ENCODE results near the gene CD63.

The CD63 gene

DNA sequence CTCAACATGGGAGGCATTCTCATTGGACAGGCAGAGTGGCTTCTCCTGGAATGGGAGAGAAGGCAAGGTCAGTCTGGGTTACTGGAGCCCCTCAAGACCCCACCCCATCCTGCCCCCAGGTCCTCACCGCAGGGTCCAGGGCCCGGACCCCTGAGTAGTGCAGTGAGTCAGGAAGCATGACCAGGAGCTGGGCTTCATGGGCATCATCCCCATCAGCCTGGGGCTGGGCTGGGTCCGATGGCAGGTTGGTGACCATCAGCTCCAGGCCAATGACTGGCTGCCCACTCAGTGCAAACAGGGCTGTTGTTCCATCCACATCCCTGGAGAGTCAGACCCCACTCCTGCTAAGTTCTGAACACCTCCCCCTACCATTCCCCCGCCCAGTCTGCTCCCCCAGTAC lies 34.2 kb downstream of the CD63 start:
- TF ChIP-seq, protein P1, sequence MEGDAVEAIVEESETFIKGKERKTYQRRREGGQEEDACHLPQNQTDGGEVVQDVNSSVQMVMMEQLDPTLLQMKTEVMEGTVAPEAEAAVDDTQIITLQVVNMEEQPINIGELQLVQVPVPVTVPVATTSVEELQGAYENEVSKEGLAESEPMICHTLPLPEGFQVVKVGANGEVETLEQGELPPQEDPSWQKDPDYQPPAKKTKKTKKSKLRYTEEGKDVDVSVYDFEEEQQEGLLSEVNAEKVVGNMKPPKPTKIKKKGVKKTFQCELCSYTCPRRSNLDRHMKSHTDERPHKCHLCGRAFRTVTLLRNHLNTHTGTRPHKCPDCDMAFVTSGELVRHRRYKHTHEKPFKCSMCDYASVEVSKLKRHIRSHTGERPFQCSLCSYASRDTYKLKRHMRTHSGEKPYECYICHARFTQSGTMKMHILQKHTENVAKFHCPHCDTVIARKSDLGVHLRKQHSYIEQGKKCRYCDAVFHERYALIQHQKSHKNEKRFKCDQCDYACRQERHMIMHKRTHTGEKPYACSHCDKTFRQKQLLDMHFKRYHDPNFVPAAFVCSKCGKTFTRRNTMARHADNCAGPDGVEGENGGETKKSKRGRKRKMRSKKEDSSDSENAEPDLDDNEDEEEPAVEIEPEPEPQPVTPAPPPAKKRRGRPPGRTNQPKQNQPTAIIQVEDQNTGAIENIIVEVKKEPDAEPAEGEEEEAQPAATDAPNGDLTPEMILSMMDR (IDR thresholded peaks at IDR 0.05; ENCODE audit: low read depth, low read length, missing control alignments), result no peak
- no peak overlapping the region for H3K4me3 ChIP-seq (replicated peaks; ENCODE audit: low read depth, low read length)
- DNase-seq (ENCODE audit: extremely low read depth, low read depth), result no peak

DNA sequence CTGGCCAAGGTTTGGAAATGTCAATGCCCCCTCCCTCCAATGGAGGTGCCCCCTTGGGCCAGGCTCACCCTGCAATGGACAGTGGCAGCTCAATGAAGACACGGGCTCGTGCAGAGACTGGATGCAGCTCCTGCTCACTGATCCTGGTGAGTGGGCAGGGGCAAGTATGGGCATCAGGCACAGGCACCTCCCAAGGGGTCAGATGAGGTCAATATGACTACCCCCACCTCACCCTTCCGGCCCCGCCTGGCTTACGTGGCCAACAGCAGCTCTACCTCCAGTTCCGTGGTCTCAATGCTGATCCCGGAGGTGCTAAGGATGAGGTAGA lies 34.7 kb downstream of the CD63 start:
- no peak for DNase-seq (ENCODE audit: extremely low read depth, low read depth)
- TF ChIP-seq, protein P1 (IDR thresholded peaks at IDR 0.05; ENCODE audit: low read depth, low read length, missing control alignments), result no peak

DNA sequence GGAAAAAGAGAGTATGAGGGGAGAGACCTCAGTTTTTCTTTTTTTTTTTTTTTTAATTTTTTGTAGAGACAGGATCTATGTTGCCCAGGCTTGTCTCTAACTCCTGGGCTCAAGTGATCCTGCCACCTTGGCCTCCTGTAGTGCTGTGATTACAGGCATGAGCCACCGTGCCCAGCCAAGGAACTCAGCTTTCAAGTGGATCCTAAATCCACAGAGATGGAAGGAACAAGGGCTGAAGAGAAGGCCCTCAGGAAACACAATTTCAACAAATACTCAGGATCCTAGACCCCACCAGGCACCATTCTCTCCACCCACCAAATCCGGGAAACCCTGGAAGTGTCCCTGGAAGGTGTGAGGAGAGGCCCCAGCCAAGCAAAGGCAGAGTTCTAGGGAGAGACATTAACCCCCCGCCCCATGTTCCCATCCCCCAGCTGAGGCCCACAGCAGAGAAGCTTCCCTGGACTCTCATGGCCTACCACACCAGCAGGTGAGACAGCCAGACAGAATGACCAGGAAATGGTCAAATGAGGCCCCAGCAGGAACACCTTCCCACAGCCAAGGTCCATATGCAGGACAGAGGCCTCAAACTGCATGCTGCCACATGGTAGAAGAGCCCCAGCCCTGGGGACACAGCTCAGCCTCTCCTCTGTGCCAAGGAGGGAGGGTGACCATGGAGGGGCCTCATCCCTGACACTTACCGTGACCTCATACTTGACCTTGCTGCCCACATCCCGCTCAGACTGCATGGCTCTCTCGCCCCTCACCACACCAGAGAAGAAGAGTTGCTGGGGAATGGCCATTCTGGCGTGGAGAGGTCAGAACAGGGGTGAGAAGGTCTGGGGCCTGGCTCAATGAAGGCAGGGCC lies 35.3 kb downstream of the CD63 start:
- no peak for DNase-seq (ENCODE audit: extremely low read depth, low read depth)
- TF ChIP-seq, protein P1 (IDR thresholded peaks at IDR 0.05; ENCODE audit: low read depth, low read length, missing control alignments), result no peak
- H3K4me3 ChIP-seq (replicated peaks; ENCODE audit: low read depth, low read length), result no peak overlapping the region

More for the DNA sequence above, 34.7 kb downstream of the CD63 start:
- no peak overlapping the region for H3K4me3 ChIP-seq (replicated peaks; ENCODE audit: low read depth, low read length)

DNA sequence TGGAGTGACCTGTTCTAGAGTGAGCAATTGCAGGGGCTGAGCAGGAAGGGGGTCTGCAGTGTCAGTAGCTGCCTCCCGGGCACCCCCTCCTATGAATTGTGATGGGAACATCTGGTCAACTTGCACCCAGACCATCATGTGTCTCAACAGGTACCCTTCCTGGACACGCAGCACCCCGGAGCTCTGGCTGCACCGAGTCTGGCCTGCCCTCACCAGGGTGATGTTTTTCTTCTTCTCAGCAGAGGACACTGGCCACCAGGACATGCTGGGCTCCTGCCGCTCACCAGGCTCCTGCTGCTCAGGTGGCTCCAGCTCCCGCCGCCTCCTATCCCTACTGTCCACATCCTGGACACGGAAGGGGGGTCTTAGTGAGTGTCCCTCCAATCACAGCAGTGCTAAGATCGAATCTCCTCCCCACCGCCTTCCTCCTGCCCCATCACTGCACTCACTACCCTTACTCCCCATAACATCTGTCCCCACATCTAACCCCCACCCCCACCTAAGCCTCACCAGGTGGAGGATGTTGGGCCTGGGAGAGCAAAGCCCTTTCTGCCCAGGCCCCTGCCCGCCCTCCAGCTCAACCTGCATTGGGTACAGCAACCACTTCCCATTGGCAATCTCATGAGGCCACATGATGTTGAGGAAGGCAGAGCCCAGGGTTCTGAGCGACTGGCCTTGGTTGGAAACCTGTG lies 36.0 kb downstream of the CD63 start:
- TF ChIP-seq, protein P1 (IDR thresholded peaks at IDR 0.05; ENCODE audit: low read depth, low read length, missing control alignments), result no peak
- H3K4me3 ChIP-seq (replicated peaks; ENCODE audit: low read depth, low read length), result no peak overlapping the region
- no peak for DNase-seq (ENCODE audit: extremely low read depth, low read depth)

DNA sequence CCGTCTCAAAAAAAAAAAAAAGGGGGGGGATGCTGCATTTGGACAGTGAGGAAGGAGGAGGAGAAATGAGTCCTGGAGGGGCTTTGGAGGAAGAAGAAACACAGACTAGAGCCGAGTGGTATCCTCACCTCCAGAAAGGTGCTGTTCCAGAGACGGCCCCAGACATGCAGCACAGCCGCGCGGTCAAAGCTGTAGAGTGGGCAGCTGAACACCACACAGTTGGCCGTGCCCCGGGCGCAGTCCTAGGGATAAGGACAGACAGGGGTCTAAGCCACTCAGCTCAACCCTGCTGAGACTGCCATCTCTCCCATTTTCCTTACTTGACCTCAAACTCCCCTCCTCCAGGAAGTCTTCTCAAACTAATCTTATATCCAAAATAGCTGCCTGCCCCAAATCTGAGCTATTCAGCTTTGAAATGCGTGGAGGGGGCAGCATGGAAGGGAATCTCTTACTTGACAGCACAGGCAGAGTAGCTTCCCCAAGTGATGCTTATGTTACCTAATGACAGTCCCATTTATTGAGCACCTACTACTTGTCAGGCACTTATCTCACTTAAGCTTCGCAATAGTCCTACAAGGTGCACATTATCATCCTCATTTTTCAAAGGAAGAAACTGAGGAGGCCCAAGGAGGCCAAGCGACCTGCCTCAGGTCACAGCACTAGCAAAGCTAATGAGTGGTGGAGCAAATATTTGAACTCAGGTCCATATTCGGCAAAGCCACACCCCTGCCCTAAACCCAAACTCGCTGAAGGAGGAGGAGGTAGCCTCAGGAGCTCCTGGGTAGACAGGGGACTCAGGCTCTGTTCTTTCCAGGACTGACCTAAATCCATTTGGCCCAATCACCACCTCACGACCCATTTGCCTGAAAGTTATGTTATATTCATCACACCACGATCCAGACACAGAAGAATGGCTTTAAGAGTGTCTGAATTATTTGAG lies 39.8 kb downstream of the CD63 start:
- H3K4me3 ChIP-seq (replicated peaks; ENCODE audit: low read depth, low read length), result no peak overlapping the region
- no peak for DNase-seq (ENCODE audit: extremely low read depth, low read depth)
- TF ChIP-seq, protein P1 (IDR thresholded peaks at IDR 0.05; ENCODE audit: low read depth, low read length, missing control alignments), result no peak

DNA sequence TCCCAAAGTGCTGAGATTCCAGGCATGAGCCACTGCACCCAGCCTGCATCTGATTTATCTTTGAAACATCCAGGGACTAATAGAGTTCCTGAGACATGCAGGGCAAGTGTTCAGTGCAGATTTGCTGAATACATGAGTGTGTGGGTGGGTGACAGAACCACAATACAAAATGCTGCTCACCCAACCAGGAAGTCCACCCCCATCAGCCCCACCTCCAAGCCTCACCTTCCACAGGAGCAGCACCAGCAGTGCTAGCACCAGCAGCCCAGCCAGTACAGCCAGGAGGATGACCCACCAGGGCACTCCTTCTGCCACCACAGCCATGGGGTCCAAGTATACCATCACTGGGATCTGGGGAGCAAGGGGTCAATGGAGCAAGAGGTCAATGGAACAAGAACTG lies 41.1 kb downstream of the CD63 start:
- TF ChIP-seq, protein P1 (IDR thresholded peaks at IDR 0.05; ENCODE audit: low read depth, low read length, missing control alignments), result no peak
- no peak overlapping the region for H3K4me3 ChIP-seq (replicated peaks; ENCODE audit: low read depth, low read length)
- DNase-seq (ENCODE audit: extremely low read depth, low read depth), result no peak
